T-helper 1 cell treated with Interleukin-12 subunit alpha and Interleukin-12 subunit beta and Interleukin-4 antibody, amounts not matched to agents 30 ng/mL and 1 ng/mL, for 36 hours (primary cell): ENCODE data around the gene UBE2E1. TPM values are rescaled to one million over a fixed set of nuclear protein-coding genes. Genes with fewer than 3 reads are reported as not detected.

Source experiments
- intact Hi-C: fragments of 100-400 bp; cut with micrococcal nuclease; formaldehyde crosslinking; loops from one replicate; pipeline ENCODE4 v1.15.1; 2024
- total RNA-seq: library from RNA; stranded (reverse); gene quantifications from 2 replicates; pipeline ENCODE4 v1.2.3, GENCODE V29; 2022

UBE2E1 gene
- total RNA-seq, 1 donor from 2014 or later: 70.1 TPM

DNA sequence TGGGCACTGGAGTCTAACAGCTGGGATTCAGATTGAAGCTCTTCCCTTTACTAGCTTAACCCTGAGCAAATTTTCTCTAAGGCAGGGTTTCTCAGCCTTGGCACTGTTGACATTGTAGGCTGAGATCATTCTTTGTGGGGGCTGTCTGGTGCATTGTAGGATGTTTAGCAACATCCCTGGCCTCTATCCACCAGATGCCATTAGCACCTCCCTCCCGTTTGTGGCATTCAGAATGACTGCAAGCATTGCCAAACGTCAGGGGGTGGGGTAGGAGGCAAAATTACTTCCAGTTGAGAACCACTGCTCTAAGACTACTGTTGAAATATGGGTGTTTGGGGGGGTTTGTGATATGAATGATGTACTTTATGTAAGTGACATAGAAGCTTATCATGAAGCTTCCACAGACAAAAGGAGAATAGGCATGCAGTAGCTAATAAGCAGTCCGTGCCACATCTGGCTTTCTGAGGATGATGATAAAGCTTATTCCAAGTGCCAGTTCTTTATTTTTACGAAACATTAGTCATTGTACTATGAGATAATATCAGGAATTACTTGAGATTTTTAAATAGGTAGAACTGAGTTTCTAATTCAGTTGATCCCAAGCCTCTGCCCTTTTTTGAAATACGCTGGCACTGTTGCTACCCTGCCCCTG, 71.7 kb downstream of the UBE2E1 start:
- intact Hi-C loops: no loop called here

DNA sequence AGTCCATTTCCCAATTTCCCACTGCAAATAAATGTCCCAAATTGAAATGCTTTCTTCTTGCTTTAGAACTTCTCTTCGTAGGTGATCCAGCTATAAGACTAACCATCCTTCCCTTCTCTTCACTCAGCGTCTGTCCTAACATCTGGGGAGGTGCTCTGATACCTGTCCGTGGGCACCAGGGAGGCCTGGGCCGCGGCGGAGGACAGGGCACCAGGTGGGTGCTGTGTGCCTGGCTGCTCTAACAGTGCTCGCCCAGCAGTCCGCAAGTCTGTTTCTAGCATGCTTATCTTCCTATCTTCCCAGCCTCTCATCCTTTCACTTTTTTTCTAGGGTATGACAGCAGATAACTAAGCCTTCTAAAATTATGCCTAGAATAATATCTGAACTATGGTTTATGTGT, 73.7 kb downstream of the UBE2E1 start:
- intact Hi-C loops: no loop called here

DNA sequence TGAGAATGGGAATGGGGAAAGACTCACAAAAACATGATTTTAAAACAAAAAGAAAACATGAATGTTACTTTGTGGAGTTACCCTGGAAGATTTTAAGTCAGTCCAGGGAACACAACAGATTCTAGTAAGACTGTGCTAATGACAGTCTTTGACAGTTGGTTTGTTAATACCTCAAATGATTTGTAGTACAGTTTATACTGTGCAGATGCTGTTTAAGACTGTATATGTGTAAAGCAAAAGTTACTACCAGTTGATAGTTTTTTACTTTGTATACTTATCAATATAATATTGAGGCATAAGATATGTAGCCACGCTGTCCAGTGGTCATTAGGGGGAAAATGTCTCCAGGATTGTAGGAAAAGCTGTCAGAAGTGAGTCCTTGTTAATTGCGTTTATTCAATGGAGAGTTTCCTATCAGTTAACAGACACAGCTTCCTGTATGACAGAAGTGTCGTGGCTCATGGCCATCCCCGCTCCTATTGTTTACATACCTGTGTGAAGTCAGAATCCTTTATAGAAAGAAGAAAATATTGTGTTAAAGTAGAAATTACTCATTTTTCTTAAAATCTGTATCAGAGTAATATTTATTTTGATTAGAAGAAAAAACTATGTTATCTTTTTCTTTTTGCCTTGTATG, 75.1 kb downstream of the UBE2E1 start:
- intact Hi-C loops: loop anchor here (10.0 kb wide), 1 partner anchor 804 kb away; no protein-coding TSS in a partner anchor

DNA sequence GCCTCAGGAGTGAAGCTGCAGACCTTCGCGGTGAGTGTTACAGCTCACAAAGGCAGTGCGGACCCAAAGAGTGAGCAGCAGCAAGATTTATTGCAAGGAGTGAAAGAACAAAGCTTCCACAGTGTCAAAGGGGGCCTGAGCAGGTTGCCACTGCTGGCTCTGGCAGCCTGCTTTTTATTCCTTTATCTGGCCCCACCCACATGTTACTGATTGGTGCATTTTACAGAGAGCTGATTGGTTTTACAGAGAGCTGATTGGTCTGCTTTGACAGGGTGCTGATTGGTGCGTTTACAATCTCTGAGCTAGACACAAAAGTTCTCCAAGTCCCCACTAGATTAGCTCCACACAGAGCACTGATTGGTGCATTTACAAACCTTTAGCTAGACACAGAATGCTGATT, 76.2 kb downstream of the UBE2E1 start:
- intact Hi-C loops: loop anchor here (10.0 kb wide), 1 partner anchor 803 kb away; no protein-coding TSS in a partner anchor

DNA sequence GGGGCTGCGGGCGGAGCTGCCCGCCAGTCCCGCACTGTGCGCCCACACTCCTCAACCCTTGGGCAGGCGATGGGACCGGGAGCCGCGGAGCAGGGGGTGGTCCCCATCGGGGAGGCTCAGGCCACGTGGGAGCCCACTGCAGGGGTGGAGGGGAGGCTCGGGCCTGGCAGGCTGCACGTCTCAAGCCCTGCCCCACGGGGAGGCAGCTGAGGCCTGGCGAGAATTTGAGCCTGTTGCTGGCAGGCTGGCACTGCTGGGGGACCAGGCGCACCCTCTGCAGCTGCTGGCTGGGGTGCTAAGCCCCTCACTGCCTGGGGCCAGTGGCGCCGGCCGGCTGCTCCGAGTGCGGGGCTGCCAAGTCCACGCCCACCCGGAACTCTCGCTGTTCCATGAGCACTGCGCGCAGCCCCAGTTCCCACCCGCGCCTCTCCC, 76.7 kb downstream of the UBE2E1 start:
- intact Hi-C loops: loop anchor here (10.0 kb wide), 1 partner anchor 802 kb away; no protein-coding TSS in a partner anchor

DNA sequence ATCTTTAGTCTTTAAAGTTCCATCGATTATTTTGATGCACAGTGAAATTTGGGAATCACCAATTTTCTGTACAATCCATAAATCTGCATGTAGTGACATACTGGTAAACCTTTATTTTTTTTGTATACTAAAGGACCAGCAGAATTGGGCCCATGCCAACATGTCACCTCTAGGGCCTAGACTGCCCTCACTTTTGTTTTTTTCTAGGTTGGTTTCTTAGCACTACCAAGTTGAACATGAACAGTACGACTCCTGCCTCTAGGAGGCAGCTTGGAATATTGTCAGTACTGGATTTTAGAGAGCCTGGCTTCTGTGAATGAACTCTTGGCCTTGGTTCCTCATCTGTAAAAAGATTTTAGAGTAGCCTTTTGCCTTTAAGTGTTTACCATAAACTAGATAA, 78.7 kb downstream of the UBE2E1 start:
- intact Hi-C loops: loop anchor here (10.0 kb wide), 1 partner anchor 800 kb away; no protein-coding TSS in a partner anchor

DNA sequence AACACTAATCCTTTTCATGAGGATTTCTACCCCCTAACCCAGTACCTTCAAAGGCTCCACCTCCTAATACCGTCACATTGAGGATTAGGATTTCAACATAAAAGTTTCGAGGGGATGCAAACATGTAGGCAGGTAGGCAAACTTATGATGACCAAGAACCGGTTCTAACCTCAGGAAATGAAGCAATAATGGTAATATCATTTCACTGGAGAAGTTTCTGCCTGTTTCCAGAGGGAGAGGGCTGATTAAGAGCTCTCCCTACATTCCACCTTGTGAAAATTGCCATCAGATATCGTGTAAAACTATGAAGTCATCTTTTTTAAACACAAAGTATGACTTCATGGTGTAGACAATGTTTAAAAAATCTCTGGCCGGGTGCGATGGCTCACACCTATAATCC, 79.5 kb downstream of the UBE2E1 start:
- intact Hi-C loops: loop anchor here (5.0 to 10.0 kb wide), 2 partner anchors 302 to 800 kb away; no protein-coding TSS in a partner anchor

GRCh38 chr3:23886311-23886710, 80.6 kb downstream of the UBE2E1 start:
- intact Hi-C loops: loop anchor here (5.0 to 10.0 kb wide), 2 partner anchors 301 to 798 kb away; no protein-coding TSS in a partner anchor

- intact Hi-C loops: loop anchor here (1.0 to 10.0 kb wide), 6 partner anchors 29 to 796 kb away; partner anchors contain the start of genes NR1D2 and RPL15
Measured at GRCh38 chr3:23888617-23889228, 83.0 kb downstream of the UBE2E1 start.

DNA sequence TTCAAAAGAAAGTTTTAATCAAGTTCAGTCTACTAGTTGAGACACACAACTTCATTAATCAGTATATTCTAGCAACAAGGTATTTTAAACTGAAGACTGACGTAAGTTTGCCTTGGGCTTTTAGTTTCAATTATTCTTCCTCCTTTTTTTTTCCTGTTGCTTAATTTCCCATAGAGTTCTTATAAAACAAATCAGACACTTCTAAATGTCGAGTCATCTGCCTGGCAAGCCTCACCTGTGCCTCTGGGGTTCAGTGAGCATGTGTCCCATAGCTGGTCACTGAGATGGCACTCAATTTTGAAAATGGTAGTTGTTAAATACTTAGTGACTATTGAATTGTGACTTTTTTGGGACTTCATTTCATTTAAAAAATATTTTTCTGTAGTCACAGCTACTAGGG, 83.6 kb downstream of the UBE2E1 start:
- intact Hi-C loops: loop anchor here (2.0 to 10.0 kb wide), 3 partner anchors 55 to 795 kb away; partner anchors contain the start of gene NR1D2

- intact Hi-C loops: loop anchor here (2.0 to 10.0 kb wide), 3 partner anchors 55 to 795 kb away; partner anchors contain the start of gene NR1D2
Measured at GRCh38 chr3:23889950-23890349, 84.2 kb downstream of the UBE2E1 start.

DNA sequence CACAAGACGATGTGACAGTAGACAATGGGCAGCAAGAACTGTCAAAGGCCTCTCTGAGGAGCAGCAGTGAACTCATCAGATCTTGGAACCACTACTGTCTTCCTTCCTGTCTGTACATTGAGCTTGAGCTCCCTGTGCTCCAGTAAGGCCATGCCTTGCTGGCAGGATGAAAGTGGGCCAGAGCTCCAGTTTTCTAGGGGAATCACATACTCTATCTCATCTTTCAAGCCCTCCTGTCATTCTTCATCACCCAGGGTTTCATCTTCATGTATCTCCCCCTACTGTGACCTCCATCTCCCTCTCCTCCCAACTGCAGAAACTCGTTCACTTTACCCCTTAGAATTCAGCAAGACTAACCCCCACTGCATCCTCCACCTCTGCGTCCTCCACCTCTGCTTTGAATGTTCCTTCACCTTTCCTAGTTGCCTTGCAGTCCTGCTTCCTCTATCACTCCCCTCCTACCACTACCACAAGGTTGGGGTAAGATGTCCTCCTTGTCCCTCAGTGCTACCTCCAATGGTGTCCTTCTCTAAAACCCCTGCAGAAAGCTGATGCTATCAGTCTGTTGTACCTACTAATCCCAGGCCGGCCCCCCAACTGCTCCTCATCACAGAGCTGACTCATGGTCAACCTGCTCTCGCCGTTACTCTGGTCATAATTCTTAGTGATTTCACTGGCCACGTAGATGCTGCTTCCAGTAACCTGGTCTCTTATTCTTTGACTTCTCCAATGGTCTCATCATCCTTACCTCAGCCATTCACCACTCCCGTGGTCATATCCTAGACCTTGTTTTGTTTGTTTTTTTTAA, 88.7 kb downstream of the UBE2E1 start:
- intact Hi-C loops: no loop called here

DNA sequence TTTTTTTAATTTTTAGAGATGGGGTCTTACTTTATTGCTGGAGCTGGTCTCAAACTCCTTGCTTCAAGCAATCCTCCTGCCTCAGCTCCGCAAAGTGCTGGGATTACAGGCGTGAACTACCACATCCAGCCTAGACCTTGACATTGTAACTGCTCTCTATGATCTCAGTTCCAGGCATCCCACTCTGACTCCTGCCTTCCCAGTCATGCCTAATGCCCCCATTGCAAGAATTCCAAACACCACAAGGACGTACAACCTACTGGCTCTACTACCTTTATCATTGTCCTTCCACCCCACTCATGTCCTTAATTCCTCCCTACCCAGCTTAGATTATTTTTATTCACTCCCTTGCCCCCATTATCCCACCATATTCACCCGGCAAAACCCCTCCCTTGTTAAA, 89.4 kb downstream of the UBE2E1 start:
- intact Hi-C loops: no loop called here

DNA sequence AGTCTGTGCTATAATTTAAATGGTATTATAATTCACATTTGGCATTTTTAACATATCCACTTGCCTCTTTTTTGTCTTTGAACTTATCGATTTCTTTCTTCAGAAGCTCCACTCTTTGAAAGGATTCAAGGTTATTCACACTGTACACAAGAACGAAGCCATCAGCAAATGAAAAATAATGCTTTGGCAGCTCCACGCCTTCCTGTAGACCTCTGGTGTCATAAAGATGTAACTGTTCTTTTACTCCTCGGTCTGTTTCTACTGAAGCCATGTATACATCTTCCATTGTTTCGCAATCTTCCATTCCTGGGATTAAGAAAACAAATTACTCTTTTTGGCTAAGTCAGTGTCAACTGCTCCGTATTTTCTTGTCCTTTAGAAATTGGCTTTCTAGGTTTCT, 95.0 kb downstream of the UBE2E1 start:
- intact Hi-C loops: no loop called here

DNA sequence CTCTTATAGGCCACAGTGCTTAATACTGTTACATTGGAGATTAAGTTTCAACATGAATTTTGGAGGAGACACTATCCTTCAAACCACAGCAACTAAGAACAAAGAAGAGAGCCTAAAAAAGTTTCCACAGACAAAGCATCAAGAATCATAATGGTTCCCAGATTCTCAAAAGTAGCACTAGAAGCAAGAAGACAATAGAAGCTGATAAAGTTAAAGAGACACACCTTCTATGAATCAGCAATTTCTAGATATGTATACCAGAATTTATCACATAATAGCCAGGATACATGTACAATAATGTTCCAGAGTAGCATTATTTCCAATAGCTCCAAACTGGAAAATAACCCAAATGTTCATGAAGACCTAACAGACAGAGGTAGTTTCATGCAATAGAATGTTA, 98.8 kb downstream of the UBE2E1 start:
- intact Hi-C loops: no loop called here

- intact Hi-C loops: no loop called here
Measured at GRCh38 chr3:23909341-23909740, 103.6 kb downstream of the UBE2E1 start.

DNA sequence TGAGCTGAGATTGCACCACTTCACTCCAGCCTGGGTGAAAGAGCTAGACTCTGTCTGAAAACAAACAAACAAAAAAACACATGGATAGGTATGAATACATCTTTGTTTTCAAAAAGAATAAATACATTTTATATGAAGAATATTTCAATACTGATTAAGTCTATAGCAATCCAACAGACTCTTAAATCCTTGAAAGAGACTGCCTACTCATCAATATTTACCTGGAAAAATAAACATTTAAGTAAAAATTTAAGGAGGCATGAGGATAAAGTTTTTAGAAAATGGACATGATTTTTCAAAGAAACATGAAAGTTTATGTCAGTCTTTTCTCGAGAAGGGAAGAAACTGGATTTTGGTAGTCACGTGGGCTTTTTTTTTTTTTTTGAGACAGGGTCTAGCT, 105.6 kb downstream of the UBE2E1 start:
- intact Hi-C loops: loop anchor here (10.0 kb wide), 1 partner anchor 1753 kb away; the partner anchor contains the start of gene TOP2B

- intact Hi-C loops: loop anchor here (10.0 kb wide), 1 partner anchor 1752 kb away; the partner anchor contains the start of gene TOP2B
Measured at GRCh38 chr3:23912335-23912734, 106.6 kb downstream of the UBE2E1 start.

GRCh38 chr3:23913182-23913581, 107.4 kb downstream of the UBE2E1 start:
- intact Hi-C loops: loop anchor here (10.0 kb wide), 1 partner anchor 1752 kb away; the partner anchor contains the start of gene TOP2B

- intact Hi-C loops: loop anchor here (10.0 kb wide), 1 partner anchor 1751 kb away; the partner anchor contains the start of gene TOP2B
Measured at GRCh38 chr3:23913873-23914743, 108.4 kb downstream of the UBE2E1 start.
